LNCAP (cell line): ENCODE measurements around the gene RIPPLY1.

Experiments used
- CTCF ChIP-seq: fragments of 450-650 bp; IDR thresholded peaks from 2 replicates; pipeline ENCODE4 v1.5.1; 2017; ENCODE audit warnings: mild to moderate bottlenecking

The RIPPLY1 gene

GRCh38 chrX:106903291-106903824 is at the start of gene RIPPLY1:
Gene RIPPLY1 (minus strand): TSS chrX:106903341. CDS start chrX:106903287, 54 bp downstream.
- TF ChIP-seq CTCF = no peak

- no peak for TF ChIP-seq CTCF
These were observed 49.4 kb upstream of the RIPPLY1 start for GRCh38 chrX:106952538-106952937.

- TF ChIP-seq CTCF = no peak
These were observed 48.9 kb upstream of the RIPPLY1 start for GRCh38 chrX:106952089-106952488.

GRCh38 chrX:106951230-106951629 is 48.1 kb upstream of the RIPPLY1 start:
- no peak for TF ChIP-seq CTCF

GRCh38 chrX:106950381-106950780 is 47.2 kb upstream of the RIPPLY1 start:
- no peak for TF ChIP-seq CTCF

GRCh38 chrX:106949366-106949765 is 46.2 kb upstream of the RIPPLY1 start:
- TF ChIP-seq CTCF = no peak

- no peak for TF ChIP-seq CTCF
These were observed 45.5 kb upstream of the RIPPLY1 start for GRCh38 chrX:106948641-106949040.

- TF ChIP-seq CTCF = no peak
These were observed 43.3 kb upstream of the RIPPLY1 start for GRCh38 chrX:106946464-106946863.
